HCT116 (cell line): ENCODE measurements around the gene DCLRE1B.

Experiments
- EZH2phosphoT487 ChIP-seq: fragments of 200-600 bp; IDR thresholded peaks from 2 replicates; pipeline ENCODE4 v1.6.1; 2018; ENCODE audit warnings: antibody characterized with exemption, borderline replicate concordance
- JUND ChIP-seq: IDR thresholded peaks from 2 replicates; pipeline ENCODE4 v1.6.1; 2012
- POLR2A ChIP-seq: IDR thresholded peaks from 2 replicates; pipeline ENCODE4 v1.7.0; 2011; ENCODE audit warnings: borderline replicate concordance; ENCODE audit not compliant: insufficient read depth, insufficient read length; ENCODE audit errors: extremely low read depth
- SIN3A ChIP-seq: IDR thresholded peaks from 2 replicates; pipeline ENCODE4 v1.6.1; 2012; ENCODE audit warnings: low read depth
- SRF ChIP-seq: IDR thresholded peaks from 2 replicates; pipeline ENCODE4 v1.6.1; 2012; ENCODE audit warnings: low read depth

GRCh38 chr1:113942527-113942926 is 37.4 kb downstream of the DCLRE1B start:
- TF ChIP-seq EZH2phosphoT487 (no peak), POLR2A (no peak), SIN3A (no peak), JUND (no peak), SRF (no peak)
